ENCODE data around the gene DPP10.

DNA sequence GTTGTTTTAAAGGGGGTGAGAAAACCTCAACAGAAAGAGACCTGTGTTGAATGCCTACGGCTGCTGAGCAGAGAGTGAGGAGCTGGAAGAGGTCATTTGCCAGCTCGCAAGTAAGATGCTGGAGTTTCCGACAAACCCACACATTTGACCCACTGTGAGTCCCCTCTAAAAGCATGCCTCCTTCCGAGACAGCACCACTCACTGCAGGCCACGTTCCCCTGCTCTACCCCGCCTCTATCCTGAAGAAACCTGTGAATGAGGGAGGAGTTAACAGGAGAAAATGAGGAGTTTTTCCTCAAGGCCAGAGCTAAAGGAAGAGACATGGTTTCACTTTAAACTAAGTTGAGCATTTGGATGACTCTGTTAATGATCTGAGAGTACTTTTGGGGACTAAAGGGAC lies 188.7 kb downstream of the DPP10 start:
- TF ChIP-seq CTCF (conservative IDR thresholded peaks at IDR 0.05), result no peak
- TF ChIP-seq ZFX (IDR thresholded peaks at IDR 0.05), result no peak

Data from C4-2B (cell line).